Adrenal gland (tissue), 5 donors: ENCODE data around the gene PRKCA.

Experiments used
- POLR2A ChIP-seq, 2 donors: fragments of 450-650 bp; IDR thresholded peaks; one replicate each; pipeline ENCODE4 v1.6.1; 2017; ENCODE audit warnings: antibody characterized with exemption in 2 of 2, mild to moderate bottlenecking in 2 of 2, moderate library complexity in 1 of 2
- TF ChIP-seq, protein P1 (sequence below), 6 experiments: fragments of 450-650 bp in 4 of 6; fragments of 200-600 bp in 2 of 6; sonication (generic) in 1 of 6; IDR thresholded peaks; 1 replicate in 5 of 6; 2 replicates in 1 of 6; pipeline versions ENCODE4 v1.5.1 to v1.8.0; 2016 to 2021; ENCODE audit warnings: antibody characterized with exemption in 6 of 6, mild to moderate bottlenecking in 2 of 6, moderate library complexity in 1 of 6
- donor health status: DM: no; HTN: no; CAD: no.

DNA sequence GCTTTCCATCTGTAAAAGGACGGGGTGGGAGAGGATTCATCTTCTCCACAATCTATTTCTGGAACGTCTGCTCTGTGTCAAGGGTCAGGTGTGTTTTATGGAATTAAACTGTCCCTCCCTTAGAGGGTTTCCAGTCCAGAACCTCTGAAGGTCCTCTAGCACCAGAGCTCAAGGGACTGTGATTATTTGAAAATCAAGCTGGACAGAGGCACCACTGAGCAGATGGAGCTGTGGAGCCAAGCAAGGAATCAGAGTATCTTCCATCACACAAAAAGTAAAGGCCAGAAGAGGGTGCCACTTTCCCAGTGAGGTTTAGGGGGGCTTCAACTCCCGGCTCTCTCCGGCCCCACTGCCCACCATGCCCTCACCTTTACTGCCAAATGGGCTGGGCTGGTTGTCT, 539.3 kb downstream of the PRKCA start:
- no peak for TF ChIP-seq POLR2A (IDR thresholded peaks at IDR 0.05)
- TF ChIP-seq, protein P1, sequence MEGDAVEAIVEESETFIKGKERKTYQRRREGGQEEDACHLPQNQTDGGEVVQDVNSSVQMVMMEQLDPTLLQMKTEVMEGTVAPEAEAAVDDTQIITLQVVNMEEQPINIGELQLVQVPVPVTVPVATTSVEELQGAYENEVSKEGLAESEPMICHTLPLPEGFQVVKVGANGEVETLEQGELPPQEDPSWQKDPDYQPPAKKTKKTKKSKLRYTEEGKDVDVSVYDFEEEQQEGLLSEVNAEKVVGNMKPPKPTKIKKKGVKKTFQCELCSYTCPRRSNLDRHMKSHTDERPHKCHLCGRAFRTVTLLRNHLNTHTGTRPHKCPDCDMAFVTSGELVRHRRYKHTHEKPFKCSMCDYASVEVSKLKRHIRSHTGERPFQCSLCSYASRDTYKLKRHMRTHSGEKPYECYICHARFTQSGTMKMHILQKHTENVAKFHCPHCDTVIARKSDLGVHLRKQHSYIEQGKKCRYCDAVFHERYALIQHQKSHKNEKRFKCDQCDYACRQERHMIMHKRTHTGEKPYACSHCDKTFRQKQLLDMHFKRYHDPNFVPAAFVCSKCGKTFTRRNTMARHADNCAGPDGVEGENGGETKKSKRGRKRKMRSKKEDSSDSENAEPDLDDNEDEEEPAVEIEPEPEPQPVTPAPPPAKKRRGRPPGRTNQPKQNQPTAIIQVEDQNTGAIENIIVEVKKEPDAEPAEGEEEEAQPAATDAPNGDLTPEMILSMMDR (IDR thresholded peaks at IDR 0.05): no peak
